ENCODE results near the gene ATP6V1F. TPM values are rescaled to one million over a fixed set of nuclear protein-coding genes. Genes with fewer than 3 reads are reported as not detected.

The ATP6V1F gene
- total RNA-seq, 1 donor from 2014 or later = 144 TPM

DNA sequence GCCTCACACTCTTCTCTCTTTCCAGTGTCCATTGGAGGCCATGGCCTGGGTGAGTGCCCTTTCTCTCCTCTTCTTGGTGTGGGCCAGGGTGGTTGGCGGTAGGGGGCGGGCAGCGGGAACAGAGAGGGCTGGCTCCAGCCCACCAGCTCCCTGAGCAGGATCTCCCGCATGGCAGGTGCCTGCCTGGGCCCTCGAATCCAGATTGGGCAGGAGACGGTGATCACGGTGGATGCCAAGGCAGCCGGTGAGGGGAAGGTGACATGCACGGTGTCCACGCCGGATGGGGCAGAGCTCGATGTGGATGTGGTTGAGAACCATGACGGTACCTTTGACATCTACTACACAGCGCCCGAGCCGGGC, 13.5 kb upstream of the ATP6V1F start:
- H3K27ac Mint-ChIP-seq (ENCODE audit: unreplicated experiment) = no peak overlapping the region
- no peak overlapping the region for H3K4me3 Mint-ChIP-seq
- H3K36me3 Mint-ChIP-seq (ENCODE audit: low read depth) = no peaks in the 10 kb centered on the region

DNA sequence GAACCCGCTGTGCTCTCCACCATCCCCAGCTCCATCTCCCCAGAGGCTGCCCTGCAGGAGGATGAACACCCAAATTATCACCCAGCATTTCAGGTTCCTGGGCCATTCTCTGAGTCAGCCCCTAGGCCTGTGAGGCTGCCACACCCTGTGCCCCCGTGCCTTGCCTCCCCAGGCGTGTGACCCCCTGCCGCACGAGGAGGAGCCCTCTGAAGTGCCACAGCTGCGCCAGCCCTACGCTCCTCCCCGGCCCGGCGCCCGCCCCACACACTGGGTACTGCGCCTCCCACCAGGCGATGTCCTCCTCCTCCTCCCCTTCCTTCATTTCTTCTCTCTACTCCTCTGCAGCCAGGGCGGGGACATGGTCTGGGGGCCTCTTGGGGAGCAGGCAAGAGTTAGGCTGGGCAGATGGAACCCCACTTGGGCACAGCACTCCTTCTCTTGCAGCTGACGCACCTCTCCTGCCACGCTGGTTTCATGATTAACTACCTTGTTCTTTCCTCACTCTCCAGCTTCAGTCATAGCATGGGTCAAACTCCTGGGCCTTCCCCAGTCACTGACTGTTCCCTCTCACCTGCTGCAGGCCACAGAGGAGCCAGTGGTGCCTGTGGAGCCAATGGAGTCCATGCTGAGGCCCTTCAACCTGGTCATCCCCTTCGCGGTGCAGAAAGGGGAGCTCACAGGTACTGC, 12.7 kb upstream of the ATP6V1F start:
- Mint-ChIP-seq H3K27ac (ENCODE audit: unreplicated experiment) (no peak overlapping the region), H3K4me3 (no peak overlapping the region), H3K27me3 (ENCODE audit: low read depth) (no peaks in the 10 kb centered on the region), H3K9me3 (no peaks in the 10 kb centered on the region), H3K4me1 (no peaks in the 10 kb centered on the region), H3K36me3 (ENCODE audit: low read depth) (no peaks in the 10 kb centered on the region)
- no peak for TF ChIP-seq CTCF (conservative IDR thresholded peaks at IDR 0.05)
- DNase-seq (ENCODE audit: low read depth, low spot score) = no peak

More for the DNA sequence above, 13.5 kb upstream of the ATP6V1F start:
- no peak for DNase-seq (ENCODE audit: low read depth, low spot score)
- H3K4me1 Mint-ChIP-seq = no peaks in the 10 kb centered on the region
- no peak for TF ChIP-seq CTCF (conservative IDR thresholded peaks at IDR 0.05)
- H3K27me3 Mint-ChIP-seq (ENCODE audit: low read depth) = no peaks in the 10 kb centered on the region
- no peaks in the 10 kb centered on the region for H3K9me3 Mint-ChIP-seq

DNA sequence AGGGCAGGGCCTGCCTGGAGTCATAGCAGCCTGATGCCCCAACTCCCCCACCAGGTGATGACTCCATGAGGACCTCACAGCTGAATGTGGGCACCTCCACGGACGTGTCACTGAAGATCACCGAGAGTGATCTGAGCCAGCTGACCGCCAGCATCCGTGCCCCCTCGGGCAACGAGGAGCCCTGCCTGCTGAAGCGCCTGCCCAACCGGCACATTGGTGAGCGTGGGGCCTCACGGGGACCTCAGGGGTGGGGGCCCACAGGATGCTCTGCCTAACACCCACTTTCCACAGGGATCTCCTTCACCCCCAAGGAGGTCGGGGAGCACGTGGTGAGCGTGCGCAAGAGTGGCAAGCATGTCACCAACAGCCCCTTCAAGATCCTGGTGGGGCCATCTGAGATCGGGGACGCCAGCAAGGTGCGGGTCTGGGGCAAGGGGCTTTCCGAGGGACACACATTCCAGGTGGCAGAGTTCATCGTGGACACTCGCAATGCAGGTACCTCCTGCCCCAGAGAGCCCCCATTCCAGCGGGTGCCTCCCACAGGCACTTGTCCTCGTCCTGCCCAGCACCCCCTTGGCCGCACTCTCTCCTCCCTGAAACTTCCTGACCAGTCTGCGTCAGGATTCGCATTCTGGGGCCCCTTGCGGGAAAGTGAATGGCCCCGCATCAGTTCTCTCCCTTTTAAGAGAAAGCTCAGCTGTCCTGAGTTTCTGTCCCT, 10.0 kb upstream of the ATP6V1F start:
- Mint-ChIP-seq H3K36me3 (ENCODE audit: low read depth) (no peaks in the 10 kb centered on the region), H3K27me3 (ENCODE audit: low read depth) (no peaks in the 10 kb centered on the region), H3K4me3 (no peak overlapping the region), H3K27ac (ENCODE audit: unreplicated experiment) (no peak overlapping the region), H3K4me1 (no peaks in the 10 kb centered on the region), H3K9me3 (no peaks in the 10 kb centered on the region)
- DNase-seq (ENCODE audit: low read depth, low spot score) = no peak
- no peak for TF ChIP-seq CTCF (conservative IDR thresholded peaks at IDR 0.05)

- DNase-seq (ENCODE audit: low read depth, low spot score) = no peak
- H3K4me3 Mint-ChIP-seq = no peak overlapping the region
- no peak for TF ChIP-seq CTCF (conservative IDR thresholded peaks at IDR 0.05)
- no peaks in the 10 kb centered on the region for H3K4me1 Mint-ChIP-seq
- H3K27ac Mint-ChIP-seq (ENCODE audit: unreplicated experiment) = no peak overlapping the region
- H3K27me3 Mint-ChIP-seq (ENCODE audit: low read depth) = no peaks in the 10 kb centered on the region
- no peaks in the 10 kb centered on the region for H3K36me3 Mint-ChIP-seq (ENCODE audit: low read depth)
- no peaks in the 10 kb centered on the region for H3K9me3 Mint-ChIP-seq
Measured at GRCh38 chr7:128853799-128854198, 8.9 kb upstream of the ATP6V1F start.

DNA sequence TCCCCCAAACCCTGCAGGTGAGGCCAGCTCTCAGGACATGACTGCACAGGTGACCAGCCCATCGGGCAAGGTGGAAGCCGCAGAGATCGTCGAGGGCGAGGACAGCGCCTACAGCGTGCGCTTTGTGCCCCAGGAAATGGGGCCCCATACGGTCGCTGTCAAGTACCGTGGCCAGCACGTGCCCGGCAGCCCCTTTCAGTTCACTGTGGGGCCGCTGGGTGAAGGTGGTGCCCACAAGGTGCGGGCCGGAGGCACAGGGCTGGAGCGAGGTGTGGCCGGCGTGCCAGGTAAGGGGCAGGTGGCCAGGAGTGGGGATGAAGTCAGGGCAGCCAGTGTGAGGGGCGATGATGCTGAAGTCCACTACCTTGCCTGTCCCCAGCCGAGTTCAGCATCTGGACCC, 8.3 kb upstream of the ATP6V1F start:
- no peak for TF ChIP-seq CTCF (conservative IDR thresholded peaks at IDR 0.05)
- no peak overlapping the region for H3K27ac Mint-ChIP-seq (ENCODE audit: unreplicated experiment)
- no peak for DNase-seq (ENCODE audit: low read depth, low spot score)
- no peaks in the 10 kb centered on the region for H3K36me3 Mint-ChIP-seq (ENCODE audit: low read depth)
- no peaks in the 10 kb centered on the region for H3K4me1 Mint-ChIP-seq
- H3K4me3 Mint-ChIP-seq = no peak overlapping the region
- H3K27me3 Mint-ChIP-seq (ENCODE audit: low read depth) = no peaks in the 10 kb centered on the region
- no peaks in the 10 kb centered on the region for H3K9me3 Mint-ChIP-seq
